Kidney (tissue), 14 donors: ENCODE measurements around the gene GNB1L. TPM values are rescaled to one million over a fixed set of nuclear protein-coding genes. Genes with fewer than 3 reads are reported as not detected.

Experiments used
- DNase-seq, 5 donors: peaks; one replicate each; pipeline ENCODE4 v3.0.0-alpha.2; 2013 to 2020
- FAIRE-seq: peaks from 2 replicates; lab custom pipeline; 2012; peaks lifted over from hg19 to GRCh38; lab: Jason Lieb, UNC
- H3K27ac ChIP-seq, 2 donors: one replicate each; pipeline ENCODE4 v1.7.0; 2013; ENCODE audit warnings: low read depth in 2 of 2, low read length in 2 of 2, inconsistent platforms in 1 of 2
- H3K27me3 ChIP-seq: one replicate; pipeline ENCODE4 v1.7.1; 2013; ENCODE audit warnings: low read length, inconsistent platforms; ENCODE audit not compliant: control insufficient read depth, insufficient read depth
- H3K36me3 ChIP-seq, 3 donors: one replicate each; pipeline versions ENCODE4 v1.7.0 to v1.7.1; 2013; ENCODE audit warnings: low read length in 3 of 3, control low read depth in 1 of 3, inconsistent platforms in 1 of 3; ENCODE audit not compliant: insufficient read depth in 3 of 3, control insufficient read depth in 2 of 3
- H3K4me1 ChIP-seq, 3 donors: one replicate each; pipeline versions ENCODE4 v1.7.0 to v1.7.1; 2013; ENCODE audit warnings: low read length in 3 of 3, inconsistent platforms in 1 of 3, low read depth in 1 of 3; ENCODE audit not compliant: control insufficient read depth in 2 of 3, insufficient read depth in 2 of 3
- H3K4me3 ChIP-seq, 3 donors: one replicate each; pipeline versions ENCODE4 v1.7.0 to v1.8.1; 2013; ENCODE audit warnings: low read length in 3 of 3, control low read depth in 1 of 3, inconsistent platforms in 1 of 3
- H3K9ac ChIP-seq, 3 donors: one replicate each; pipeline versions ENCODE4 v1.7.0 to v1.7.1; 2013; ENCODE audit warnings: low read length in 3 of 3, control low read depth in 1 of 3, inconsistent platforms in 1 of 3
- H3K9me3 ChIP-seq, 3 donors: one replicate each; pipeline versions ENCODE4 v1.7.0 to v1.7.1; 2013; ENCODE audit warnings: low read length in 3 of 3, control low read depth in 1 of 3, inconsistent platforms in 1 of 3; ENCODE audit not compliant: control insufficient read depth in 2 of 3, insufficient read depth in 1 of 3
- CTCF ChIP-seq: IDR thresholded peaks from 3 replicates; pipeline ENCODE4 v1.5.1; 2012; ENCODE audit warnings: mild to moderate bottlenecking, moderate library complexity, borderline replicate concordance; ENCODE audit not compliant: insufficient read depth; ENCODE audit errors: extremely low read depth
- intact Hi-C: fragments of 100-400 bp; cut with DNase I; formaldehyde crosslinking; loops from one replicate; pipeline ENCODE4 v1.11.1; 2022
- polyA plus RNA-seq: library from polyadenylated mRNA; stranded (reverse); fragments of 350-450 nt; fragmentation: Illumina TruSeq; extraction: RNeasy Lipid Tissue Mini Kit (QIAGEN cat#74804); gene quantifications from one replicate; pipeline ENCODE4 v1.2.3, GENCODE V29; 2014; ENCODE audit warnings: low read depth, low replicate concordance; ENCODE audit not compliant: insufficient read depth
- total RNA-seq: library from RNA; stranded (reverse); fragmentation: NEBNext Ultra II Directional; extraction: Animal tissue kit (Norgen Biotek cat#: 25700); gene quantifications from one replicate; pipeline ENCODE4 v1.2.1, GENCODE V29; 2021
- donor health status: control.
- donor health status: control.
- donor health status: control.
- donor health status: control.
- donor health status: control.
- donor health status: DM: yes; HTN: yes; CAD: no.
- donor health status: Normal renal cell carcinoma (clear cell type).

Gene GNB1L
- total and polyA plus RNA-seq, 2 donors from 2014 or later = 4.0 to 4.4 TPM

DNA sequence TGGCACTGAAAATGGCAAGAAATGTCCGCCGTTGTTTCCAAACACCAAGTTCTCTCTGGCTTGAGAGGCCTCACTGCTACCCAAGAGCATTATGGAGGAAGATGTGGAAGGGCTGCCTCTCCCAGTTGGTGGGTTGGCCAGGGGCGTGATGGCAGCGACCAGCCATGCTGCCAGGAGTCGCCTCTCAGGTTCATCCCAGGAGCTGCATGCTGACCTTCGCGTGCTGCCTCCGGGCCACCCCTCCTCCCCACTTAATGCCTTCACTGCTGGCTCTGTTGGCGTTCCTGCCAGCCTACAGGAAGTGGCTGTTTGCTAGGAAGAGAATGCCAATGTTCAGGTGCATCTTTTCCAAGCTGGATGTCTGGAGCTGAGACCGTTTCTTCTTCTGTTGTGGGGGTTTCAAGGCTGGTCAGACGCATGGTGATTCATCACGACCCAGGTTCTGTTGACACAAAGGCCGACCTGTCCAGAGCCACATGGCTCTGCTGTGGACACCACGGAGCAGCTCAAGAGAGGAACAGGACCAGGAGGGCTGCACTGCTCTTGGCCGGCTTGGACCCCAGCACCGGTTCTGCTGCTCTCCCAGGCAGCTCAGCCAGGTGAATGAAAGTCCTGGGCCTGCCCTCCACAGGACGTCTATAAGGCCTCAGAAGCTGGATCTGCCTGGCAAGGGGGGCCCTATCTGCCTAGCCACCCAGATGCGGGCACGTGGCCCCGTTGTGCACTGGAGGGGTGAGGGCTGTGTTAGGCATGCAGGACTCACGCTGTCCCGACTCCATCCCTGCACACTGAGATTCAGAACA lies 69.0 kb downstream of the GNB1L start:
- Histone ChIP-seq H3K4me3 (no peak overlapping the region), H3K9ac (no peak overlapping the region), H3K36me3 (no peaks in the 10 kb centered on the region), H3K27me3 (no peaks in the 10 kb centered on the region), H3K4me1 (no peaks in the 10 kb centered on the region), H3K27ac (no peak overlapping the region), H3K9me3 (no peaks in the 10 kb centered on the region)
- no peak for TF ChIP-seq CTCF
- peak in 2 of 5 donors; percentile 25 to 57 for DNase-seq
- no peak for FAIRE-seq
- intact Hi-C loops = no loop called here

DNA sequence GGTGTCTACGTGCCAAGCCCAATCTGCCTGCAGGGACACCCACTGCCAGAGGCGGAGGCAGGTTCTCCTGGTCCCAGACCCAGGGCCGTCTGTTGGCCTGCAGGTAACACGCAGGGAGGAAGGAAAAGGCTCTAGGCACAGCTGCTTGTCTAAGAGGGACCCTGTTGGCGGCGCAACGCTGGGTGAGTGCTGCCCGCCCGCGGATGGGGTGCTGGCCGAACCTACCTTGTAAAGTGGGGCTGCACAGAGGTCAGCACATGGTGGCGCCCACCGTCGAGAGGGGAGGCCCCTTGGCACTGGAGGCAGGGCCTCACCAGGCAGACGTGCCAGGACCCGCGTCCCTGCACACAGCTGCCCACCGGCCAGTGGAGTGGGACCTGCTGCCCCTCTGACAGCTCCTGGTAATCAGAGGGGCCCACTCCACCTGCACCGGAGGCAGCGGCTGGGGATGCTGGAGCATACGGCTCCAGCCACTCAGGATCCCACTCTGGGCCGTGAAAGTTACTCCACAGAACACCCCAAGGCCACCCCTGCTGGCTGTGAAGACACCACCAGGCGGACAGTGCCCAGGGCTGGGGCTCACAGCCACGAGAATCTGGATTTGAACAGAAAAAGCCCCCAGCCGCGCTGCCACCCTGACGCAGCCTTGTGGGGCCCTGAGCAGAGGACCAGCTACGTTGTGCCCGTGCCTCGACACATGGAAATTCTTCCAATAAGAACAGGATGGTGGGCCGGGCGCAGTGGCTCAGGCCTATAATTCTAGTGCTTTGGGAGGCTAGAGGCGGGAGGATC lies 70.1 kb downstream of the GNB1L start:
- Histone ChIP-seq H3K9ac (no peak overlapping the region), H3K27me3 (no peaks in the 10 kb centered on the region), H3K4me3 (no peak overlapping the region), H3K9me3 (no peaks in the 10 kb centered on the region), H3K27ac (no peak overlapping the region), H3K36me3 (no peaks in the 10 kb centered on the region), H3K4me1 (no peaks in the 10 kb centered on the region)
- TF ChIP-seq CTCF = no peak
- intact Hi-C loops = no loop called here
- FAIRE-seq = no peak
- DNase-seq = peak in 2 of 5 donors; percentile 36 to 72

DNA sequence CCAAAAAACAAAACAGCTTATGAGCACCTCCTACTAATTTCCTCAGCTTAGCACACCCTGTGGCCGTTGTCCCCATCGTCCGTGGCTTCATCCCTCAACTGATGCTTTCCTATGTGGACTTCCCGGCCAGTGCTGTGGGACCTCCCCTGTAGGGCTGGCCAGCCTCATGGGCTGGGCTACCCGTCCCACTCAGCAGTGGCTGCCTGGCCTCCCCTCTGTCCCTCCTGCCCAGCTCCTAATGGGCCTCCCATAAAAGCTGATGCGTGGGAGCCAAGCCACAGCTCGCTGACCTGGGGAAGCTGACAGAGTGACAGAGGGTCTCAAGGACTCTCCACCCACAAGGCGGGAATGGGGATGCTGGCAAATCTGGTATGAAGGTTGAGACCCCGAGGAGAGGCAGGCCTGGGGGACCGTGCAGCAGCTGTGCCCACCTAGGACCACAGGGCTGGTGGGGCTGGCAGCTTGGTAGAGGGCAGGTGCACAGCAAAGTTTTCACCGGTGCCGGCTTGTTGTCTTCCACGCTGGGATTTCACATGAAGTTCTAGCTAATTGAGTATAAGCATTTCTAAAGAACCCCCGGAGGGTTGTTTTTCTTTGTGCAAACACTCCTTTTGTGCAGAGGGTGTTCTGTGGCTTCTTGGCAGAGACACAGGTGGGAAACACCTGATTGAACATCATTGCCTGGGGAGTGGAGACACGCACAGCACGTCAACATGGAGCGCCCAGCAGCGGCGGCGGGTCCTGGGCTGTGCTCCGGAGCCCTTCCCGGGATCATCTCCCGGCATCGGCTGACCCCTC lies 70.9 kb downstream of the GNB1L start:
- Histone ChIP-seq H3K4me3 (no peak overlapping the region), H3K36me3 (no peaks in the 10 kb centered on the region), H3K9ac (no peak overlapping the region), H3K4me1 (no peaks in the 10 kb centered on the region), H3K9me3 (no peaks in the 10 kb centered on the region), H3K27ac (no peak overlapping the region), H3K27me3 (no peaks in the 10 kb centered on the region)
- peak in 4 of 5 donors; percentile 48 to 63 (median 58) for DNase-seq
- FAIRE-seq = no peak
- TF ChIP-seq CTCF = no peak
- intact Hi-C loops = no loop called here
